GM12878 (cell line): ENCODE measurements around the gene STK39.

ENCODE experiments used
- ATF3 ChIP-seq: IDR thresholded peaks from 2 replicates; pipeline ENCODE4 v1.6.1; 2011; ENCODE audit warnings: low read depth, mild to moderate bottlenecking, low read length, moderate library complexity, borderline replicate concordance; ENCODE audit errors: extremely low read depth
- BHLHE40 ChIP-seq, 2 experiments: fragments of 450-650 bp in 1 of 2; IDR thresholded peaks; 2 replicates each; pipeline ENCODE4 v1.6.1; 2011 to 2017; ENCODE audit warnings: low read depth in 2 of 2, borderline replicate concordance in 1 of 2, improper control_type of control experiment in 1 of 2, low read length in 1 of 2, mild to moderate bottlenecking in 1 of 2
- CBX5 ChIP-seq: sonication (generic); IDR thresholded peaks from 2 replicates; pipeline ENCODE4 v1.6.1; 2016; ENCODE audit warnings: low read depth, moderate library complexity, mild to moderate bottlenecking, inconsistent platforms
- CHD1 ChIP-seq: IDR thresholded peaks from 2 replicates; pipeline ENCODE4 v1.6.1; 2012; ENCODE audit warnings: low read depth, low read length, improper control_type of control experiment
- CREB1 ChIP-seq: IDR thresholded peaks from 2 replicates; pipeline ENCODE4 v1.6.1; 2012; ENCODE audit warnings: low read depth, mild to moderate bottlenecking, inconsistent platforms
- CTCF ChIP-seq, 3 experiments: IDR thresholded peaks in 2 of 3; conservative IDR thresholded peaks in 1 of 3; 2 replicates each; pipeline ENCODE4 v1.5.1; 2011; ENCODE audit warnings: low read depth in 3 of 3, low read length in 3 of 3, mild to moderate bottlenecking in 3 of 3, control low read depth in 2 of 3, moderate library complexity in 2 of 3, inconsistent platforms in 1 of 3, mixed read lengths in 1 of 3; ENCODE audit not compliant: control insufficient read depth in 2 of 3, insufficient read depth in 1 of 3; ENCODE audit errors: extremely low read depth in 1 of 3
- HDAC6 ChIP-seq: fragments of 200-600 bp; sonication (generic); IDR thresholded peaks from one replicate; pipeline ENCODE4 v1.8.0; 2017; ENCODE audit warnings: antibody characterized with exemption; ENCODE audit not compliant: unreplicated experiment
- NR2C2 ChIP-seq: IDR thresholded peaks from 2 replicates; pipeline ENCODE4 v1.6.1; 2011; ENCODE audit warnings: borderline replicate concordance, low read depth; ENCODE audit not compliant: control insufficient read depth, insufficient read length
- POLR2A ChIP-seq: IDR thresholded peaks from 2 replicates; pipeline ENCODE4 v1.6.1; 2011; ENCODE audit warnings: low read depth, mild to moderate bottlenecking, low read length
- POLR2AphosphoS5 ChIP-seq: IDR thresholded peaks from 2 replicates; pipeline ENCODE4 v1.6.1; 2011; ENCODE audit warnings: mild to moderate bottlenecking, low read length, inconsistent platforms
- SREBF2 ChIP-seq: IDR thresholded peaks from 2 replicates; pipeline ENCODE4 v1.6.1; 2012; ENCODE audit warnings: mild to moderate bottlenecking, low read length
- USF1 ChIP-seq: IDR thresholded peaks from 2 replicates; pipeline ENCODE4 v1.6.1; 2011; ENCODE audit warnings: borderline replicate concordance, low read depth, mild to moderate bottlenecking, moderate library complexity, mixed read lengths, low read length; ENCODE audit not compliant: insufficient read depth; ENCODE audit errors: extremely low read length

GRCh38 chr2:168054657-168055056 is 192.7 kb downstream of the STK39 start:
- TF ChIP-seq SREBF2, result no peak
- TF ChIP-seq POLR2AphosphoS5, result no peak
- no peak for TF ChIP-seq CHD1
- TF ChIP-seq POLR2A, result no peak
- no peak for TF ChIP-seq USF1
- no peak for TF ChIP-seq NR2C2
- no peak for TF ChIP-seq CREB1
- TF ChIP-seq BHLHE40 (IDR thresholded peaks at IDR 0.05; ENCODE audit: borderline replicate concordance in 1 of 2, low read depth in 2 of 2, low read length in 1 of 2), result no peak
- no peak for TF ChIP-seq CBX5
- TF ChIP-seq HDAC6, result no peak
- no peak for TF ChIP-seq CTCF (IDR thresholded peaks at IDR 0.05 in 2 of 3, conservative IDR thresholded peaks at IDR 0.05 in 1 of 3; ENCODE audit: control insufficient read depth in 2 of 3, extremely low read depth in 1 of 3, insufficient read depth in 1 of 3, low read depth in 3 of 3, low read length in 3 of 3)
- TF ChIP-seq ATF3, result no peak
